IPS DF 6.9 (cell line): ENCODE results near the gene ANKEF1.
A peak's percentile ranks its signal among the peaks of the same experiment; 100 is the strongest.

Source experiments
- DNase-seq: peaks from one replicate; pipeline ENCODE4 v3.0.0-alpha.2; 2013; ENCODE audit warnings: low read depth, low spot score
- H3K27ac ChIP-seq: one replicate; pipeline ENCODE4 v1.5.1; 2013; ENCODE audit warnings: low read length, control low read depth
- H3K27me3 ChIP-seq: 2 replicates; pipeline ENCODE4 v1.6.1; 2013; ENCODE audit warnings: mild to moderate bottlenecking, low read length; ENCODE audit not compliant: control insufficient read depth, insufficient read depth
- H3K36me3 ChIP-seq: 2 replicates; pipeline ENCODE4 v1.6.1; 2013; ENCODE audit warnings: low read length; ENCODE audit not compliant: control insufficient read depth, insufficient read depth
- H3K4me1 ChIP-seq: 2 replicates; pipeline ENCODE4 v1.6.1; 2013; ENCODE audit warnings: low read length; ENCODE audit not compliant: control insufficient read depth, insufficient read depth
- H3K4me3 ChIP-seq: 2 replicates; pipeline ENCODE4 v1.5.1; 2013; ENCODE audit warnings: mild to moderate bottlenecking, low read length
- H3K9me3 ChIP-seq: 2 replicates; pipeline ENCODE4 v1.6.1; 2013; ENCODE audit warnings: low read length, inconsistent platforms; ENCODE audit not compliant: control insufficient read depth, insufficient read depth
- WGBS: extraction: QIAGEN DNeasy Blood & Tissue Kit; methylation state at CpG from one replicate; pipeline ENCODE4 v1.1.7; 2013; ENCODE audit warnings: mixed read lengths, missing lambda C conversion rate; ENCODE audit not compliant: insufficient read length, insufficient coverage; 5-methylcytosine and 5-hydroxymethylcytosine counted together

The ANKEF1 gene

GRCh38 chr20:10034717-10035571 is at the start of gene ANKEF1:
Gene ANKEF1, plus strand, starts transcription at chr20:10034987. Its CDS starts 3,315 bp downstream, at chr20:10038302.
- Histone ChIP-seq H3K27ac (no peak within 1 kb of the TSS), H3K27me3 (no peaks in the 10 kb centered on the region), H3K9me3 (no peaks in the 10 kb centered on the region), H3K4me3 (peak within 1 kb of the TSS; percentile 64), H3K4me1 (no peaks in the 10 kb centered on the region), H3K36me3 (no peaks in the 10 kb centered on the region)
- WGBS, result no CpG with 5 or more reads among the region's 65 CpGs
- DNase-seq, result peak; percentile 45

GRCh38 chr20:9985281-9985680 is 49.5 kb upstream of the ANKEF1 start:
- no peak for DNase-seq
- no peaks in the 10 kb centered on the region for H3K9me3 ChIP-seq
- H3K4me3 ChIP-seq, result no peak overlapping the region
- no peaks in the 10 kb centered on the region for H3K4me1 ChIP-seq
- H3K36me3 ChIP-seq, result no peaks in the 10 kb centered on the region
- no peaks in the 10 kb centered on the region for H3K27me3 ChIP-seq
- no peak overlapping the region for H3K27ac ChIP-seq

- no peaks in the 10 kb centered on the region for H3K4me1 ChIP-seq
- H3K27me3 ChIP-seq, result no peaks in the 10 kb centered on the region
- no peak overlapping the region for H3K4me3 ChIP-seq
- H3K27ac ChIP-seq, result no peak overlapping the region
- no peaks in the 10 kb centered on the region for H3K9me3 ChIP-seq
- WGBS, result no CpG with 5 or more reads among the region's 2 CpGs
- H3K36me3 ChIP-seq, result no peaks in the 10 kb centered on the region
- DNase-seq, result no peak
These were observed 49.0 kb upstream of the ANKEF1 start for GRCh38 chr20:9985773-9986172.

GRCh38 chr20:9989066-9989724 is 45.6 kb upstream of the ANKEF1 start:
- no peaks in the 10 kb centered on the region for H3K4me1 ChIP-seq
- no peaks in the 10 kb centered on the region for H3K9me3 ChIP-seq
- no peaks in the 10 kb centered on the region for H3K27me3 ChIP-seq
- H3K27ac ChIP-seq, result no peak overlapping the region
- no peak overlapping the region for H3K4me3 ChIP-seq
- no CpG with 5 or more reads among the region's 1 CpG for WGBS
- DNase-seq, result no peak
- H3K36me3 ChIP-seq, result no peaks in the 10 kb centered on the region

- DNase-seq, result no peak
- Histone ChIP-seq H3K4me3 (no peak overlapping the region), H3K27me3 (no peaks in the 10 kb centered on the region), H3K9me3 (no peaks in the 10 kb centered on the region), H3K27ac (no peak overlapping the region), H3K36me3 (no peaks in the 10 kb centered on the region), H3K4me1 (no peaks in the 10 kb centered on the region)
- WGBS, result no CpG with 5 or more reads among the region's 4 CpGs
These were observed 41.6 kb upstream of the ANKEF1 start for GRCh38 chr20:9993137-9993536.

- H3K36me3 ChIP-seq, result no peaks in the 10 kb centered on the region
- H3K4me3 ChIP-seq, result no peak overlapping the region
- no peaks in the 10 kb centered on the region for H3K4me1 ChIP-seq
- no peaks in the 10 kb centered on the region for H3K9me3 ChIP-seq
- no peak for DNase-seq
- no peak overlapping the region for H3K27ac ChIP-seq
- no peaks in the 10 kb centered on the region for H3K27me3 ChIP-seq
These were observed 40.1 kb upstream of the ANKEF1 start for GRCh38 chr20:9994676-9995075.

- Histone ChIP-seq H3K4me3 (no peak overlapping the region), H3K9me3 (no peaks in the 10 kb centered on the region), H3K36me3 (no peaks in the 10 kb centered on the region), H3K27me3 (no peaks in the 10 kb centered on the region), H3K27ac (no peak overlapping the region), H3K4me1 (no peaks in the 10 kb centered on the region)
- no CpG with 5 or more reads among the region's 3 CpGs for WGBS
- no peak for DNase-seq
These were observed 39.1 kb upstream of the ANKEF1 start for GRCh38 chr20:9995510-9996272.

GRCh38 chr20:9996944-9997343 is 37.8 kb upstream of the ANKEF1 start:
- H3K36me3 ChIP-seq, result no peaks in the 10 kb centered on the region
- no peaks in the 10 kb centered on the region for H3K27me3 ChIP-seq
- H3K9me3 ChIP-seq, result no peaks in the 10 kb centered on the region
- H3K4me3 ChIP-seq, result no peak overlapping the region
- no peaks in the 10 kb centered on the region for H3K4me1 ChIP-seq
- whole genome bisulfite sequencing, result no CpG with 5 or more reads among the region's 1 CpG
- no peak for DNase-seq
- no peak overlapping the region for H3K27ac ChIP-seq

GRCh38 chr20:9999645-10000044 is 35.1 kb upstream of the ANKEF1 start:
- no peak for DNase-seq
- WGBS, result no CpG with 5 or more reads among the region's 1 CpG
- Histone ChIP-seq H3K9me3 (no peaks in the 10 kb centered on the region), H3K27ac (no peak overlapping the region), H3K36me3 (no peaks in the 10 kb centered on the region), H3K4me3 (no peak overlapping the region), H3K27me3 (no peaks in the 10 kb centered on the region), H3K4me1 (no peaks in the 10 kb centered on the region)

GRCh38 chr20:10002866-10003265 is 31.9 kb upstream of the ANKEF1 start:
- Histone ChIP-seq H3K4me1 (no peaks in the 10 kb centered on the region), H3K27me3 (no peaks in the 10 kb centered on the region), H3K36me3 (no peaks in the 10 kb centered on the region), H3K4me3 (no peak overlapping the region), H3K27ac (no peak overlapping the region), H3K9me3 (no peaks in the 10 kb centered on the region)
- DNase-seq, result no peak
- WGBS, result no CpG with 5 or more reads among the region's 1 CpG
